ENCODE data around the gene GZMH. TPM values are rescaled to one million over a fixed set of nuclear protein-coding genes. Genes with fewer than 3 reads are reported as not detected.
"Not testable (repeated sequence)": the region's sequence is repeated elsewhere in the genome, so short reads cannot be mapped to it uniquely, and the experiment has no call there.

The GZMH gene
- total and polyA plus RNA-seq, 12 donors, result 0.28 to 6.4 (median 0.55) TPM; not detected in 4

- intact Hi-C loops (cut with DNase I), result no loop called here
- ATAC-seq, result no peak
These were observed 14.2 kb downstream of the GZMH start for GRCh38 chr14:24595073-24595808.

GRCh38 chr14:24591004-24591403 lies 18.5 kb downstream of the GZMH start:
- H3K4me1 ChIP-seq; H3K27ac ChIP-seq; intact Hi-C loops (cut with DNase I); H3K27me3 ChIP-seq; H3K4me3 ChIP-seq; DNase-seq; ATAC-seq; H3K36me3 ChIP-seq: not testable (repeated sequence)
- WGBS, 2 donors, result 72 to 74% methylated on average over 2 of the region's 2 CpGs
- peaks cover 0 to 62% (median 11%) of the 10 kb centered on the region in 11 donors for H3K9me3 ChIP-seq

More at GRCh38 chr14:24595073-24595808, 14.2 kb downstream of the GZMH start:
- H3K4me3 ChIP-seq, result no peak overlapping the region
- no peak for TF ChIP-seq CTCF (IDR thresholded peaks at IDR 0.05)
- H3K4me1 ChIP-seq, result no peaks in the 10 kb centered on the region
- WGBS, 2 donors, result 72 to 87% methylated on average over 3 of the region's 3 CpGs
- H3K27ac ChIP-seq, result no peak overlapping the region
- H3K9me3 ChIP-seq, result peaks cover 0 to 57% (median 25%) of the 10 kb centered on the region in 11 donors
- H3K36me3 ChIP-seq, result no peaks in the 10 kb centered on the region
- DNase-seq, result no peak
- no peaks in the 10 kb centered on the region for H3K27me3 ChIP-seq

- 67 to 70% methylated on average over 2 to 3 of the region's 3 CpGs for WGBS, 2 donors
These were observed 25.1 kb downstream of the GZMH start for GRCh38 chr14:24584402-24584801.

GRCh38 chr14:24578558-24578957 lies 30.9 kb downstream of the GZMH start:
- 63 to 73% methylated on average over 2 of the region's 2 CpGs for WGBS, 2 donors
- H3K4me1 ChIP-seq, result peaks cover 0 to 11% (median 0%) of the 10 kb centered on the region in 9 donors
- peaks cover 0 to 8% (median 0%) of the 10 kb centered on the region in 7 donors for H3K27me3 ChIP-seq
- ATAC-seq, result no peak
- no peak for DNase-seq
- no peak for TF ChIP-seq CTCF (IDR thresholded peaks at IDR 0.05)
- H3K4me3 ChIP-seq, result no peak overlapping the region
- intact Hi-C loops (cut with DNase I), result no loop called here
- H3K9me3 ChIP-seq, result peaks cover 0 to 9% (median 0%) of the 10 kb centered on the region in 11 donors
- no peaks in the 10 kb centered on the region for H3K36me3 ChIP-seq
- no peak overlapping the region for H3K27ac ChIP-seq

More at GRCh38 chr14:24584402-24584801, 25.1 kb downstream of the GZMH start:
- intact Hi-C loops (cut with DNase I); ATAC-seq; DNase-seq; H3K27me3 ChIP-seq; H3K4me3 ChIP-seq; H3K27ac ChIP-seq; H3K36me3 ChIP-seq; H3K4me1 ChIP-seq: not testable (repeated sequence)
- peaks cover 0 to 48% (median 0%) of the 10 kb centered on the region in 11 donors for H3K9me3 ChIP-seq

- intact Hi-C loops (cut with DNase I), result no loop called here
- 78 to 79% methylated on average over 5 of the region's 5 CpGs for WGBS, 2 donors
- ATAC-seq, result no peak
These were observed 32.7 kb downstream of the GZMH start for GRCh38 chr14:24576771-24577170.

More at GRCh38 chr14:24576771-24577170, 32.7 kb downstream of the GZMH start:
- Histone ChIP-seq H3K4me1 (peaks cover 0 to 11% (median 0%) of the 10 kb centered on the region in 9 donors), H3K4me3 (no peak overlapping the region), H3K27ac (no peak overlapping the region), H3K27me3 (peaks cover 0 to 8% (median 0%) of the 10 kb centered on the region in 7 donors), H3K36me3 (no peaks in the 10 kb centered on the region), H3K9me3 (no peaks in the 10 kb centered on the region)
- DNase-seq, result no peak
- TF ChIP-seq CTCF (IDR thresholded peaks at IDR 0.05), result no peak
